AG08395 (cell line): ENCODE results near the gene CYBB.

Experiments used
- DNase-seq: peaks from one replicate; pipeline ENCODE4 v3.0.0; 2012; ENCODE audit warnings: mixed read lengths, low spot score

CYBB gene

DNA sequence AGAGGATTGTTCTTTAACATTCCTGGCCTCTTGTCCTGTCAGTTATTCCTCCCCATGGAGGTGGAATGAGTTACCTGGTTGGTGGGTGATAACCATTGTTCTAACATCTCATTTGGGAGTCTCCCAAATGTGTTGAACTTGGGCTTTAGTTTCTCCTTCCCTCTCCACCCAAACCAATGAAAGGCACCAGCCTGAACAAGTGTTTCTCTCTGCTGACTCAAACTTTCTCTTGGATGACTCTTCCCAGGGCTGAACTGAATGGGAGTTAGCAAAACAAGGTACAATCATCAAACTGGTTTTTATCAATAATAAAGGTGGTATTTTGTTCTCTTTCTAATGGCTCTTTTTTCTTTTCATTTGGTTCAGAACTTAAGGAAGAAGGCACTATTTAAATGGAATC, 64.8 kb downstream of the CYBB start:
- DNase-seq: no peak

- no peak for DNase-seq
Observed at GRCh38 chrX:37846141-37846540, 66.3 kb downstream of the CYBB start.

DNA sequence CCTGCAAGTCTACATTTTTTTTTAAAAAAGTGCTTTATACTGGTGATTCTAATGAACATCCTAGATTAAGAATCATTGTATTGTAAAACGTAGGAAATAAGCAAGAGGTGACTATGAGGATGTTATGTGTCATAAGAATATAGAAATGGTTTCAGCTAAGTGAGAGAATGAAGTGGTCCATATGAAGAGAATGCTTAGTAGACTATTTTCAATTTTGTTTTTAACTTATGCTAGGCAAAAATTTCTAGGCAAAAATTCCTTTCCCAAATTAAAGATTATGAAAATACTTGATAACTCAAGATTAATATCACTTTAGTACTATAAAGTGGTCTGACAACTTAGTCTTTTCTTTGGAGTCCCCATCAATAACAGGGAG, 66.7 kb downstream of the CYBB start:
- no peak for DNase-seq

- DNase-seq: peak; percentile 73
Observed at GRCh38 chrX:37846934-37847732, 67.3 kb downstream of the CYBB start, which contains the start of gene DYNLT3. Gene DYNLT3 (minus strand): TSS chrX:37847571. CDS start chrX:37847510, 61 bp downstream.

- no peak for DNase-seq
Observed at GRCh38 chrX:37847733-37848197, 67.9 kb downstream of the CYBB start.

- no peak for DNase-seq
Observed at GRCh38 chrX:37854148-37854547, 74.3 kb downstream of the CYBB start.

DNA sequence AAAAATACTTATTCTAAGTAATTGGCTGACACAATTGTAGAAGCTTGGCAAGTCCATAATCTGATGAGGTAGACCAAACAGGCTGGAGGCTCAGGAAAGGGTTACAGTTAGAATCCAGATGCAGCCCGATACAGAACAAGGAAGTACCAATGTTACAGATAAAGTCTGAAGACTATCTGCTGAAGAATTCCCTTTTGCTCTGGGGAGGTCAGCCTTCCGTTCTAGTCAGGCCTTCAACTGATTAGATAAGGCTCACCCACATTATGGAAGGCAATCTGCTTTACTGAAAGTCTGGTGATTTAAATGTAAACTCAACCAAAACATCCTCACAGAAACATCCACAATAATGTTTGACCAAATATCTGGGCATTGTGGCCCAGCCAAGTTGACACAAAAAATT, 74.9 kb downstream of the CYBB start:
- DNase-seq: no peak

DNA sequence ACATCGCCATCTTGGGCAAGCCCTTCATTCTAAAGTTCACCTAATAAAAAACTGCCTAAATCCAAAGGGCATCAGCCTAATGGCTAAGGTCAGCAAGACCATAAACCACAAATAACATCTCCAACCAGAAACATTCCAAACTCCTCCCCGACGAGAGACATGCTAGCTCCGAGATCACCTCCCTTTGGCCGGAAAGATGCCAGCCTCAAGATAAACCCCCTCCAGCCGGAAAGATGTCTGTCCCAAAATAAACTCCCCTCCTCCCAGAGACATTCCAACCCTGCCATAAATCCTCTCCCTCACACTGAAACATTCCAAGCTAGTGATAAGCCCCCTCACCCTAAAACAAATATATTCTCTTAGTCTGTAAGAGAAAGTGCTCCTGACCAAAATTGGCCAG, 80.9 kb downstream of the CYBB start:
- no peak for DNase-seq

DNA sequence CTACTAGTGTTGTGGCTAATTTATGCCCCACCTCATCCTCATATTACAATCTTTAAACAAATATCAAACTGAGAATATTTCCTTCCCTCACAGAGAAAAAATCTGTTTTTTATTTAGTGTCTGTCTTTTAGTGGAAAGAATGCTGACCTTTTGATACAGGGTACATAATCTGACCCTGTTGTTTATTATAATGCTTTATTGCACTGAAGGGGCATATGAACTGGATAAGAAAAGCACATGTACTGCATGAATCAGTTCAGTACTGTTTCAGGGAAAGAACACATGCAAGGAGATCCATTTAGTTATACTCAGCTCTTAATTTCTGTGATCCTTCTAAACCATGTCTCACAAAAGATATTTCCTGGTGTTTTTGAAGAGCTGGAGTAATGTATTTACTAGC, 83.0 kb downstream of the CYBB start:
- DNase-seq: no peak
